Myocyte (in vitro differentiated cells): ENCODE data around the gene LSAMP. TPM values are rescaled to one million over a fixed set of nuclear protein-coding genes. Genes with fewer than 3 reads are reported as not detected.
"Not testable (repeated sequence)": the region's sequence is repeated elsewhere in the genome, so short reads cannot be mapped to it uniquely, and the experiment has no call there.

ENCODE experiments used
- DNase-seq: peaks from one replicate; pipeline ENCODE4 v3.0.0-alpha.2; 2012; ENCODE audit warnings: low read depth
- total RNA-seq: library from RNA; depleted of rRNA; stranded (reverse); fragments of >200 nt; gene quantifications from 2 replicates; pipeline ENCODE4 v1.2.3, GENCODE V29; 2014

LSAMP gene
- total RNA-seq, 1 donor from 2014 or later, result 0.03 TPM

DNA sequence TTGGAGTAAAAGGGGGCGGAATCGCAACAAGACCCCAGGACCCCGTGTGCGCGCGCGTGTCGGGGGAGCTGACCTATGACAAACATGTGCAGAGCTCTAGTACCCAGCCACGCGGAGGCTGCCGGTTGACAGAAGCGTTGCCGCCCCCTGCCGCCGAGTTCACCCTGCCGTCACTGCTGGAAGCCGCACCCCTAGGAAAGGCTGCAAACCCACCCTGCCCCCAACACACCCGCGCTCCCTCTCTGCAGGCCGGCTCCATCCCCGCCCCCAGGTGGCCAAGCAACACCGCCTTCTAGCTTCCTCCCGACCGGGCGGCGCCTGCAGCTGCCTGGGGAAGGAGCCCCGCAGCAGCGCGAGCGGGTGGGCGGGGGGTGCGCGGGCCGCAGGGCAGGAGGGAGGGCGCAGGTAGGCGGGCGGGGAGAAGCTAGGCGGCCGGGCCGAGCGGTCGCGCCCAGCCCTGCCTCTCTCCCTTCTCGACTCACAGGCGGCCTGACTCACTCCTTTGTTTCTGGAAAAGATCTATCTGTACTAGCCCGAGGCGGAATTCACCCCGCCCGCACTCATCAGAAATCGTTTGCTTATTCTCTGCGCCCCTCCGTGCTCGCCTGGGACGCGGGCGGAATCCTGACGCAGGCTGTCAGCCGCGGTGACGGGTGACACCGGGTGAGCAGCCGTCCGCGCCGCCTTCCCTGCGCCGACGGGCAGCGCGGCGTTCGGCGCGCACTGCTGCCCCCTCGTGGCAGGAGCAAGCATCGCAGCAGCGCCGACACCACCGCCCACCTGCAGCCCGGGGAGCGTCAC, 661.1 kb downstream of the LSAMP start:
- peak; percentile 94 for DNase-seq

DNA sequence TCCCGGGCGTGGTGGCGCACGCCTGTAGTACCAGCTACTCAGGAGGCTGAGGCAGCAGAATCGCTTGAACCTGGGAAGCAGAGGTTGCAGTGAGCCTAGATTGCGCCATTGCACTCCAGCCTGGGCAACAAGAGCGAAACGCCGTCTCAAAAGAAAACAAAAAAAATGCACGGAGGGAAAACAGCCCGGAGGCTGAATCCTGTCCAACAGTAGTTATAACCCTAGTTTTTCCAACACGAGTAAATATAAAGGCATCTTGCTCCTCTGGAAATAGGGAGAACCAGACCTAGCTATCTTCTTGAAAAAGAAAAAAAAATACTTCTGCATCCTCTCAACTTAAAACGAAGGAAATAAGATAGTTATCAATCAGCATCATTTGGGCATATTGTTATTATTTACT, 661.9 kb downstream of the LSAMP start:
- DNase-seq, result not testable (repeated sequence)

DNA sequence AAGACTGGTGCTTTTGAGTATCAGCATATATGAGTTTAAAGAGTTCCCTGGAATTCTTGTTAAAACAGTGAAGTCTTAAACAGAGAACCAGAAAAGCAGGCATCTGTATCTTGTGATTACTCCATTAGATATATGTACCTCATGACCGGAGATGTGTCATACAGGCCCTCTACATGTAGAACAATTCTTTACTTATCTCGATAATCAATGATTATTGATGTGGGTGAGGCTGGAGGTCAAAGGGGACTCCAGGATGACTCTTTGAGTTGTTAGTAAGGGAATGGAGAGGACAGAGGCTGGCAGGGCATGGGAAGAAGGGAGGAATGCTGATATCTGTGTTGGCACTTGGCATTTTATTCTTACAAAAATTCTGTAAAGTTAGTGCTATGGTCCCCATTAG, 666.3 kb downstream of the LSAMP start:
- DNase-seq, result no peak

- no peak for DNase-seq
Observed at GRCh38 chr3:115772951-115773350, 672.3 kb downstream of the LSAMP start.

DNA sequence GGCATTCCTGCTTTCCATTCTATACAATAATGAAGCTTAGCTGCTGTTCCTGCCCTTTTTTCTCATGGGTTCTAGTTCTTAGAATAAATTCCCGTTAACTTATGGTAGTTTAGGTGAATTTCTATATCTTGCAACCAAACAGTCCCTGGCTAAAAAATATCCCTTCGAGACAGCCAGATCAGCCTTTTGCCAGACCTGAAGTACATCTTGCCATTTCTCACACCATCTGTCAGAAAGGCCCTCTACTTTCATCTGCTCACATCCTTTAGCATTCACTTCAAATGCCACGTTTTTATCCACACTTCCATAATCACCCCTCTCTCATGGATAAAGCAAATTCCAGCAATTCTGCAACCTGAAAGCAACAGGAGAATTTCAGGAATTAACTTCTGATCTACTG, 676.6 kb downstream of the LSAMP start:
- no peak for DNase-seq

DNA sequence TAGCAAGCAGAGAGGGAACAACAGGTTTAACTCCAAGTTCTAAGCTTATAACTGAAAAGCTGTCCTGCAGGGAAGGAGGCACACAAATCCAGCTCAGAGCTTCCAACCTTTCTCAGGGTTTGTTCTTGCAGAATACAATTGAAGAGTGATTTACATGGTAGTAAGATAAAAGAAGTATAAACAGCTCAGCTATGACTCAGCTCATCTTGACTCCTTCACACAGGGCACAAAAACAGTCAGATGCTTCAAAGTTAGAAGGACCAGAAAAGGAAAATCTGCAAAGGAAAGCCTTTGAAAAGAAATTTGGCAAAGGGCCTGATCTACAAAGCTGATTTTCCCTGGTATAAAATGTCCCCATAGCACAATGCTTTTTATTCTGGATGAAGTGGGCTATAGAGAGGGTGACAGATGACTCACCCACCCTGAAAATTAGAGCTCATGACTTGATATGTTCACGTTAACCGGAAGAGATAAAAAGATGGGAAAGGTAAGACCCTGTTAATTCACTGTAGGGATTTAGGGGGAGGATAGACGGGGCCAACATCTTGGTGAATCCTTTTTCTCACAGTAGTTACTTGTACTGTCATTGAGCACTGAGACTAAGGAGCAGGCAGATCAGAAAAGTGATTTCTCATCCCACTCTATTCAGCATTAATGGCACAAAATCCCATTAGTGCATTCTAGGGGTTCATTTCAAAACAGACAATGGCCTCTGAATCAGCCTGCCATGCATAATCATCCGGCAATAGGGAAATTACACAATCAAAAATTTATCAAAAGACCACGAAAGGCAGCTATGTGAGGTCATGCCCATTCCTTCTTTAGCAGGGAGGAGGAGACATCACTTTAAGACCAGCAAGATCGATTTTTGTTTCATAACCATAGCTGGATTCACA, 678.5 kb downstream of the LSAMP start:
- DNase-seq, result no peak

DNA sequence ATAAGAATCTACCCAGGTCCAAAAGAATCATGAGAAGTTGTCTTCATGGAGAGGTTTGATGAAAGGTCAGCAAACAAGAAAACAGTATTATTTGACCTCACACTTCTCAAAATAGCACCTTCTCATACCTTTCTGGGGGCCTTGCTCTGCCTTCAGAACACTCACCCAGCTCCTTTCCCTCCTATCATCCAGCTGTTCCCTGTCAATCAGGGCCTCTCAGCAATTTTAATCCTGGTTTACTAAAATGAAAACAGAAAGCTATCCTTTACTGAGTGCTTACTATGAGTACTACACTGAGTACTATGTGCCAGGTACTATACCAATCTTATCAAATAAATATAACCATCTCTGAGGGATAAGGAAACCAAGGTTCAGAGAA, 683.4 kb downstream of the LSAMP start:
- DNase-seq, result peak; percentile 85

DNA sequence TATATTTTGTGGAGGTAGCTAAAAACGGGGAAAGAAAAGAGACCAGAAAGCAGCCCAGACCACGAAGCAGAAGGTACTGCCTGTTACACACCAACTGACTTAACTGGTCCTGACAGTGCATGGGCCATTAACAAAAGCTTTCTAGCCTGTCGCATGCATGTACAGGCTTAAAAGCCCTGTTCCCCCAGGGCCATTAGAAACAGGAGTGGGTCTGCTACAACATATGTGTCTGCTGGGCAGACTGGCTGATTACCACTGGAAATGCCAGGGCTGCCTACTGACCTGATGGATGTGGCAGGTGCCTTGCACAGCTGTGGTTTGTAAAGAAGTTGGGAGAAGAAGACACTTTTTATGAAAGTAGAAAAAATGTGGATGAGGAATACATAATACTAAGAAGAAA, 684.6 kb downstream of the LSAMP start:
- peak; percentile 55 for DNase-seq

DNA sequence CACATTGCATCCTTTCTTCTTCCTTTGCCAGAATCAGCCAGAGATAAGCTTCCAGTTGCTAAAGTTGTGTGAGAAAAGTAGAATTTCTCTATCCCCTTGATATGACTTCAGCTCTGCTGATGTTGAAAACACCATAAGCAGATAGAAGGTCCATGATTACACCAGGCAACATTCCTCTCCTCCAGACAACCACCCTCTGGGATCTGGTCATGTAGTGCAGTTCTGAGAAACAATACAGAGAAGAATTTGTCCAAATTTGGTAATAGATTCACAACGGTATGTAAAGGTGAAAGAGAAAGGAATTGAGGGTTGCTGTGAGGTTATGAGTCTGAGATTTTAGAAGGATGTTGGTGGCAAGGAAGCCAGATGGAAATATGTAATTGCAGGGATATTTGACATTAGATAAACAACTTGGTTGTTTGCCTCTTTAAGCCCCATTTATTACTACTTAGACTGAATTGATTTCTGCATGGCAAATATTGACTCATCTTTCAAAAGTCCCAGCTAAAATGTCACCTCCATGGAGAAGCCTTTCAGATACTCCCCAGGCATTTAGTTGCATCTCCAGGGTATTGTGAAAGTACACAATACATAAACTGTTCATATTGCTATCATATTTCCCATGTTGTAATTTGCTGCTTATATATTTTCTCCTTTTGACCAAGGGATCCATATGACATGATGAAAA, 687.1 kb downstream of the LSAMP start:
- no peak for DNase-seq

GRCh38 chr3:115752978-115753377, 692.3 kb downstream of the LSAMP start:
- not testable (repeated sequence) for DNase-seq
